Loucy (cell line): ENCODE data around the gene VTCN1.

Source experiments
- H2AFZ ChIP-seq: fragments of 200-600 bp; sonication (generic); 2 replicates; pipeline ENCODE4 v1.6.0; 2016; ENCODE audit warnings: antibody characterized with exemption, mild to moderate bottlenecking, low read length, moderate library complexity
- H3F3A ChIP-seq: fragments of 200-600 bp; 2 replicates; pipeline ENCODE4 v1.6.0; 2016; ENCODE audit warnings: antibody characterized with exemption, low read depth, mild to moderate bottlenecking
- H3K27me3 ChIP-seq: fragments of 200-600 bp; sonication (generic); 2 replicates; pipeline ENCODE4 v1.6.1; 2014; ENCODE audit warnings: low read length, mild to moderate bottlenecking; ENCODE audit not compliant: insufficient read depth, poor library complexity, severe bottlenecking
- H3K36me3 ChIP-seq: fragments of 200-600 bp; sonication (generic); 2 replicates; pipeline ENCODE4 v1.6.1; 2016; ENCODE audit warnings: low read length; ENCODE audit not compliant: insufficient read depth
- H3K4me1 ChIP-seq: fragments of 200-600 bp; sonication (generic); 2 replicates; pipeline ENCODE4 v1.5.1; 2014; ENCODE audit warnings: low read length, mild to moderate bottlenecking; ENCODE audit not compliant: insufficient read depth, poor library complexity, severe bottlenecking
- H3K4me2 ChIP-seq: fragments of 200-600 bp; sonication (generic); 2 replicates; pipeline ENCODE4 v1.6.0; 2014; ENCODE audit warnings: antibody characterized with exemption, low read length, low read depth, mild to moderate bottlenecking; ENCODE audit not compliant: poor library complexity, severe bottlenecking
- H3K4me3 ChIP-seq: fragments of 200-600 bp; sonication (generic); 2 replicates; pipeline ENCODE4 v1.5.1; 2014; ENCODE audit warnings: low read length, mild to moderate bottlenecking, mixed read lengths; ENCODE audit not compliant: poor library complexity, severe bottlenecking
- H3K79me2 ChIP-seq: fragments of 200-600 bp; sonication (generic); 2 replicates; pipeline ENCODE4 v1.6.1; 2014; ENCODE audit warnings: low read length; ENCODE audit not compliant: insufficient read depth
- H3K9ac ChIP-seq: fragments of 200-600 bp; sonication (generic); 2 replicates; pipeline ENCODE4 v1.6.0; 2014; ENCODE audit warnings: mild to moderate bottlenecking, low read depth, low read length, moderate library complexity; ENCODE audit not compliant: poor library complexity, severe bottlenecking
- H3K9me2 ChIP-seq: fragments of 200-600 bp; sonication (generic); replicated peaks from 2 replicates; pipeline ENCODE4 v1.6.1; 2016; ENCODE audit warnings: low read depth, low read length, mixed read lengths
- H3K9me3 ChIP-seq: fragments of 200-600 bp; sonication (generic); 2 replicates; pipeline ENCODE4 v1.6.1; 2014; ENCODE audit warnings: mild to moderate bottlenecking, antibody characterized with exemption, low read length, low read depth; ENCODE audit not compliant: insufficient read depth
- H4K20me1 ChIP-seq: fragments of 200-600 bp; sonication (generic); 2 replicates; pipeline ENCODE4 v1.6.0; 2014; ENCODE audit warnings: antibody characterized with exemption, low read length, mild to moderate bottlenecking; ENCODE audit not compliant: insufficient read depth, poor library complexity, severe bottlenecking
- CTCF ChIP-seq: fragments of 200-600 bp; sonication (generic); conservative IDR thresholded peaks from 2 replicates; pipeline ENCODE4 v1.5.1; 2014; ENCODE audit warnings: mild to moderate bottlenecking, antibody characterized with exemption, low read length
- EZH2phosphoT487 ChIP-seq: fragments of 200-600 bp; IDR thresholded peaks from 2 replicates; pipeline ENCODE4 v1.6.1; 2018; ENCODE audit warnings: antibody characterized with exemption, mild to moderate bottlenecking, moderate library complexity, borderline replicate concordance

Gene VTCN1

GRCh38 chr1:117173006-117173405 lies 37.7 kb downstream of the VTCN1 start:
- no peak for TF ChIP-seq EZH2phosphoT487
- Histone ChIP-seq H3K9ac (no peak overlapping the region), H3K79me2 (no peaks in the 10 kb centered on the region), H3K36me3 (no peaks in the 10 kb centered on the region), H4K20me1 (no peaks in the 10 kb centered on the region), H3F3A (no peaks in the 10 kb centered on the region), H3K4me1 (no peaks in the 10 kb centered on the region), H3K27me3 (no peaks in the 10 kb centered on the region), H3K9me2 (no peaks in the 10 kb centered on the region), H3K9me3 (no peaks in the 10 kb centered on the region), H2AFZ (no peak overlapping the region), H3K4me2 (no peak overlapping the region), H3K4me3 (no peak overlapping the region)

GRCh38 chr1:117171900-117172511 lies 38.7 kb downstream of the VTCN1 start:
- Histone ChIP-seq H3K9me2 (no peaks in the 10 kb centered on the region), H4K20me1 (no peaks in the 10 kb centered on the region), H3K4me1 (no peaks in the 10 kb centered on the region), H3K36me3 (no peaks in the 10 kb centered on the region), H3K4me3 (no peak overlapping the region), H3K79me2 (no peaks in the 10 kb centered on the region), H2AFZ (no peak overlapping the region), H3K9me3 (no peaks in the 10 kb centered on the region), H3K9ac (no peak overlapping the region), H3F3A (no peaks in the 10 kb centered on the region), H3K4me2 (no peak overlapping the region), H3K27me3 (no peaks in the 10 kb centered on the region)
- TF ChIP-seq CTCF = no peak
- TF ChIP-seq EZH2phosphoT487 = no peak

- Histone ChIP-seq H3K4me1 (no peaks in the 10 kb centered on the region), H3K4me2 (no peak overlapping the region), H3K9me2 (no peaks in the 10 kb centered on the region), H3K27me3 (no peaks in the 10 kb centered on the region), H3K79me2 (no peaks in the 10 kb centered on the region), H3K9me3 (no peaks in the 10 kb centered on the region), H2AFZ (no peak overlapping the region), H4K20me1 (no peaks in the 10 kb centered on the region), H3K9ac (no peak overlapping the region), H3K4me3 (no peak overlapping the region), H3K36me3 (no peaks in the 10 kb centered on the region), H3F3A (no peaks in the 10 kb centered on the region)
- TF ChIP-seq EZH2phosphoT487 = no peak
- no peak for TF ChIP-seq CTCF
Observed at GRCh38 chr1:117169871-117170596, 40.7 kb downstream of the VTCN1 start.
